Measurements from ENCODE around the gene TIMM44.
A peak's percentile ranks its signal among the peaks of the same experiment; 100 is the strongest.
"Not testable (repeated sequence)": the region's sequence is repeated elsewhere in the genome, so short reads cannot be mapped to it uniquely, and the experiment has no call there.

The TIMM44 gene

GRCh38 chr19:7976461-7976860, 33.0 kb upstream of the TIMM44 start:
- DNase-seq: no peak

GRCh38 chr19:7975037-7975436, 31.6 kb upstream of the TIMM44 start:
- no peak for DNase-seq

GRCh38 chr19:7973883-7974282, 30.4 kb upstream of the TIMM44 start:
- DNase-seq: no peak

- no peak for DNase-seq
Observed at GRCh38 chr19:7971553-7972520, 28.4 kb upstream of the TIMM44 start.

GRCh38 chr19:7970716-7971448, 27.4 kb upstream of the TIMM44 start:
- peak in 1 of 2 donors; percentile 4 for DNase-seq

- no peak for DNase-seq
Observed at GRCh38 chr19:7969555-7969939, 26.1 kb upstream of the TIMM44 start.

- DNase-seq: no peak
Observed at GRCh38 chr19:7968796-7969554, 25.5 kb upstream of the TIMM44 start.

- no peak for DNase-seq
Observed at GRCh38 chr19:7968008-7968795, 24.7 kb upstream of the TIMM44 start.

GRCh38 chr19:7965921-7966665, 22.6 kb upstream of the TIMM44 start:
- no peak for DNase-seq

GRCh38 chr19:7965259-7965841, 21.9 kb upstream of the TIMM44 start:
- no peak for DNase-seq

GRCh38 chr19:7963566-7963965, 20.1 kb upstream of the TIMM44 start:
- no peak for DNase-seq

- DNase-seq: no peak
Observed at GRCh38 chr19:7962644-7963268, 19.3 kb upstream of the TIMM44 start.

GRCh38 chr19:7961920-7962626, 18.6 kb upstream of the TIMM44 start:
- no peak for DNase-seq

GRCh38 chr19:7961082-7961481, 17.6 kb upstream of the TIMM44 start:
- not testable (repeated sequence) for DNase-seq

- no peak for DNase-seq
Observed at GRCh38 chr19:7959211-7959610, 15.7 kb upstream of the TIMM44 start.

GRCh38 chr19:7955696-7956095, 12.2 kb upstream of the TIMM44 start:
- no peak for DNase-seq

- DNase-seq: no peak
Observed at GRCh38 chr19:7953576-7953975, 10.1 kb upstream of the TIMM44 start.

GRCh38 chr19:7953060-7953459, 9.6 kb upstream of the TIMM44 start:
- no peak for DNase-seq

- DNase-seq: no peak
Observed at GRCh38 chr19:7947939-7948338, 4.5 kb upstream of the TIMM44 start.

GRCh38 chr19:7944177-7944761, 803 bp upstream of the TIMM44 start:
- peak; percentile 72 for DNase-seq
